ENCODE results near the gene SHANK2. TPM values are rescaled to one million over a fixed set of nuclear protein-coding genes. Genes with fewer than 3 reads are reported as not detected.

The SHANK2 gene
- total RNA-seq, 1 experiment from 2014 or later, result 0.71 TPM

- no peaks in the 10 kb centered on the region for H3K4me1 ChIP-seq (ENCODE audit: insufficient read depth, low read length, poor library complexity, severe bottlenecking)
- no TSS peak for BruUV-seq (replicated peaks)
- intact Hi-C loops (cut with micrococcal nuclease; ENCODE audit: unreplicated experiment), result no loop called here
- peaks cover 15% of the 10 kb centered on the region for H3K9me3 ChIP-seq (ENCODE audit: low read depth, low read length, poor library complexity, severe bottlenecking)
- POLR2A ChIA-PET (ENCODE audit: low non-redundant PET), result no interaction called here
- no peak for TF ChIP-seq EZH2 (IDR thresholded peaks at IDR 0.05; ENCODE audit: borderline replicate concordance, low read depth, low read length, poor library complexity, severe bottlenecking)
- TF ChIP-seq, protein P1, sequence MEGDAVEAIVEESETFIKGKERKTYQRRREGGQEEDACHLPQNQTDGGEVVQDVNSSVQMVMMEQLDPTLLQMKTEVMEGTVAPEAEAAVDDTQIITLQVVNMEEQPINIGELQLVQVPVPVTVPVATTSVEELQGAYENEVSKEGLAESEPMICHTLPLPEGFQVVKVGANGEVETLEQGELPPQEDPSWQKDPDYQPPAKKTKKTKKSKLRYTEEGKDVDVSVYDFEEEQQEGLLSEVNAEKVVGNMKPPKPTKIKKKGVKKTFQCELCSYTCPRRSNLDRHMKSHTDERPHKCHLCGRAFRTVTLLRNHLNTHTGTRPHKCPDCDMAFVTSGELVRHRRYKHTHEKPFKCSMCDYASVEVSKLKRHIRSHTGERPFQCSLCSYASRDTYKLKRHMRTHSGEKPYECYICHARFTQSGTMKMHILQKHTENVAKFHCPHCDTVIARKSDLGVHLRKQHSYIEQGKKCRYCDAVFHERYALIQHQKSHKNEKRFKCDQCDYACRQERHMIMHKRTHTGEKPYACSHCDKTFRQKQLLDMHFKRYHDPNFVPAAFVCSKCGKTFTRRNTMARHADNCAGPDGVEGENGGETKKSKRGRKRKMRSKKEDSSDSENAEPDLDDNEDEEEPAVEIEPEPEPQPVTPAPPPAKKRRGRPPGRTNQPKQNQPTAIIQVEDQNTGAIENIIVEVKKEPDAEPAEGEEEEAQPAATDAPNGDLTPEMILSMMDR (conservative IDR thresholded peaks at IDR 0.05; ENCODE audit: low read depth, low read length), result no peak
- DNase-seq (ENCODE audit: low spot score), result no peak
- no peaks in the 10 kb centered on the region for H3K36me3 ChIP-seq (ENCODE audit: insufficient read depth, low read length, poor library complexity, severe bottlenecking)
- CTCF ChIA-PET, result no interaction called here
- no peak overlapping the region for H3K27ac ChIP-seq (ENCODE audit: low read depth, low read length, poor library complexity, severe bottlenecking)
- H3K27me3 ChIP-seq (replicated peaks; ENCODE audit: insufficient read depth, low read depth, low read length, poor library complexity), result no peaks in the 10 kb centered on the region
- no peak overlapping the region for H3K4me3 ChIP-seq (ENCODE audit: low read depth, low read length, poor library complexity, severe bottlenecking)
Observed at GRCh38 chr11:71222318-71223080, 29.9 kb downstream of the SHANK2 start.

GRCh38 chr11:71221821-71222220 lies 30.6 kb downstream of the SHANK2 start:
- POLR2A ChIA-PET (ENCODE audit: low non-redundant PET), result no interaction called here
- intact Hi-C loops (cut with micrococcal nuclease; ENCODE audit: unreplicated experiment), result no loop called here

GRCh38 chr11:71221201-71221600 lies 31.2 kb downstream of the SHANK2 start:
- H3K4me3 ChIP-seq (ENCODE audit: low read depth, low read length, poor library complexity, severe bottlenecking), result no peak overlapping the region
- intact Hi-C loops (cut with micrococcal nuclease; ENCODE audit: unreplicated experiment), result no loop called here
- H3K4me1 ChIP-seq (ENCODE audit: insufficient read depth, low read length, poor library complexity, severe bottlenecking), result no peaks in the 10 kb centered on the region
- H3K9me3 ChIP-seq (ENCODE audit: low read depth, low read length, poor library complexity, severe bottlenecking), result peaks cover 3% of the 10 kb centered on the region
- H3K36me3 ChIP-seq (ENCODE audit: insufficient read depth, low read length, poor library complexity, severe bottlenecking), result no peaks in the 10 kb centered on the region
- no peak for DNase-seq (ENCODE audit: low spot score)
- no peaks in the 10 kb centered on the region for H3K27me3 ChIP-seq (replicated peaks; ENCODE audit: insufficient read depth, low read depth, low read length, poor library complexity)
- no peak for TF ChIP-seq EZH2 (IDR thresholded peaks at IDR 0.05; ENCODE audit: borderline replicate concordance, low read depth, low read length, poor library complexity, severe bottlenecking)
- TF ChIP-seq, protein P1 (conservative IDR thresholded peaks at IDR 0.05; ENCODE audit: low read depth, low read length), result no peak
- ChIA-PET POLR2A (ENCODE audit: low non-redundant PET) (no interaction called here), CTCF (no interaction called here)
- no TSS peak for BruUV-seq (replicated peaks)
- H3K27ac ChIP-seq (ENCODE audit: low read depth, low read length, poor library complexity, severe bottlenecking), result no peak overlapping the region

More at GRCh38 chr11:71221821-71222220, 30.6 kb downstream of the SHANK2 start:
- Histone ChIP-seq H3K9me3 (ENCODE audit: low read depth, low read length, poor library complexity, severe bottlenecking) (peaks cover 8% of the 10 kb centered on the region), H3K27me3 (replicated peaks; ENCODE audit: insufficient read depth, low read depth, low read length, poor library complexity) (no peaks in the 10 kb centered on the region), H3K36me3 (ENCODE audit: insufficient read depth, low read length, poor library complexity, severe bottlenecking) (no peaks in the 10 kb centered on the region), H3K4me1 (ENCODE audit: insufficient read depth, low read length, poor library complexity, severe bottlenecking) (no peaks in the 10 kb centered on the region), H3K4me3 (ENCODE audit: low read depth, low read length, poor library complexity, severe bottlenecking) (no peak overlapping the region), H3K27ac (ENCODE audit: low read depth, low read length, poor library complexity, severe bottlenecking) (no peak overlapping the region)
- BruUV-seq (replicated peaks), result no TSS peak
- no peak for DNase-seq (ENCODE audit: low spot score)
- TF ChIP-seq, protein P1 (conservative IDR thresholded peaks at IDR 0.05; ENCODE audit: low read depth, low read length), result no peak
- no peak for TF ChIP-seq EZH2 (IDR thresholded peaks at IDR 0.05; ENCODE audit: borderline replicate concordance, low read depth, low read length, poor library complexity, severe bottlenecking)
- CTCF ChIA-PET, result no interaction called here
